ENCODE data around the gene ASPSCR1. TPM values are rescaled to one million over a fixed set of nuclear protein-coding genes. Genes with fewer than 3 reads are reported as not detected.

The ASPSCR1 gene
- total and polyA plus RNA-seq, 9 of the 15 experiments (the other 6 are each of a cell fraction or from before 2014, with no cell fraction given), result 0.90 to 36.9 (median 11.6) TPM

DNA sequence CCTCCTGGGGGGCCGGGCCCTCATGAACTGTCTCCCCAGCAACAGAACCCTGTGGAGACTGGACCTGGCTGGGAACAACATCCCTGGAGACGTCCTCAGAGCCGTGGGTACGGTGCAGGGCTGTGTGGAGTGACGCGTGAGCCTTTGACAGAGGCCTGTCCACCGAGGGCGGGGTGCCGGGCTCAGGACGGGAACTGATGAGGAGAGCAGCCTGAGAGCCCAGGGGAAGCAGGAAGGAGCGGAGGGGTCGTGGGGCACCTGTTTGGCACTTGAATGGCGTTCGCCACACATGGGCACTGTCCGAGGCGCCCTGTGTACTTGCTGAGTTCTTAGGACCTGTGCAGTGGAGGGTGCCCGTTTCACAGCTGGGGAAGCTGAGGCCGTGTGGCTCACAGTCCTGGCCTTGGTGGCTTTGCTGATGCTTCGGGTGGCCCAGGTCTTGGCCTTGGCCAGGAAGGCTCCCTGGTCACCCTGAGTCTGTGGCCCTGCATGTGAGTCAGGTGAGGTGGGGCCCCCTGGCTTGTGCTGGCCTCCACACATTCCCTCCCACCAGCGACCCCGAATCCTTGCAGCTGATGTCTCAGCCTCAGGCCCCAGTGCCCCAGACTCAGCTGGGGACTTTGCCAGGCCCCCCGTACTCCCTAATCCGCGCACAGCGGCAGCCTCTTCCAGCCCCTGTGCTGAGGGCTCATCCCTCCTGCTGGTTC lies 48.1 kb downstream of the ASPSCR1 start (continued):
- TF ChIP-seq, protein P1, sequence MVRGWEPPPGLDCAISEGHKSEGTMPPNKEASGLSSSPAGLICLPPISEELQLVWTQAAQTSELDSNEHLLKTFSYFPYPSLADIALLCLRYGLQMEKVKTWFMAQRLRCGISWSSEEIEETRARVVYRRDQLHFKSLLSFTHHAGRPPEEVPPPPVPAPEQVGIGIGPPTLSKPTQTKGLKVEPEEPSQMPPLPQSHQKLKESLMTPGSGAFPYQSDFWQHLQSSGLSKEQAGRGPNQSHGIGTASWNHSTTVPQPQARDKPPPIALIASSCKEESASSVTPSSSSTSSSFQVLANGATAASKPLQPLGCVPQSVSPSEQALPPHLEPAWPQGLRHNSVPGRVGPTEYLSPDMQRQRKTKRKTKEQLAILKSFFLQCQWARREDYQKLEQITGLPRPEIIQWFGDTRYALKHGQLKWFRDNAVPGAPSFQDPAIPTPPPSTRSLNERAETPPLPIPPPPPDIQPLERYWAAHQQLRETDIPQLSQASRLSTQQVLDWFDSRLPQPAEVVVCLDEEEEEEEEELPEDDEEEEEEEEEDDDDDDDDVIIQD (CRISPR knock-in tag; IDR thresholded peaks at IDR 0.05), result no peak
- TF ChIP-seq ZNF76 (CRISPR knock-in tag; IDR thresholded peaks at IDR 0.05; ENCODE audit: borderline replicate concordance), result no peak
- no peak for TF ChIP-seq TAF7 (tag; IDR thresholded peaks at IDR 0.05)
- TF ChIP-seq, protein P2, sequence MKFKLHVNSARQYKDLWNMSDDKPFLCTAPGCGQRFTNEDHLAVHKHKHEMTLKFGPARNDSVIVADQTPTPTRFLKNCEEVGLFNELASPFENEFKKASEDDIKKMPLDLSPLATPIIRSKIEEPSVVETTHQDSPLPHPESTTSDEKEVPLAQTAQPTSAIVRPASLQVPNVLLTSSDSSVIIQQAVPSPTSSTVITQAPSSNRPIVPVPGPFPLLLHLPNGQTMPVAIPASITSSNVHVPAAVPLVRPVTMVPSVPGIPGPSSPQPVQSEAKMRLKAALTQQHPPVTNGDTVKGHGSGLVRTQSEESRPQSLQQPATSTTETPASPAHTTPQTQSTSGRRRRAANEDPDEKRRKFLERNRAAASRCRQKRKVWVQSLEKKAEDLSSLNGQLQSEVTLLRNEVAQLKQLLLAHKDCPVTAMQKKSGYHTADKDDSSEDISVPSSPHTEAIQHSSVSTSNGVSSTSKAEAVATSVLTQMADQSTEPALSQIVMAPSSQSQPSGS (CRISPR knock-in tag; IDR thresholded peaks at IDR 0.05), result no peak
- no peak for TF ChIP-seq HCFC1 (IDR thresholded peaks at IDR 0.05; ENCODE audit: low read depth, low read length)
- no peak for TF ChIP-seq BRD9 (IDR thresholded peaks at IDR 0.05; ENCODE audit: low read depth, partially characterized antibody)
- no peak for TF ChIP-seq SMARCE1 (IDR thresholded peaks at IDR 0.05)

DNA sequence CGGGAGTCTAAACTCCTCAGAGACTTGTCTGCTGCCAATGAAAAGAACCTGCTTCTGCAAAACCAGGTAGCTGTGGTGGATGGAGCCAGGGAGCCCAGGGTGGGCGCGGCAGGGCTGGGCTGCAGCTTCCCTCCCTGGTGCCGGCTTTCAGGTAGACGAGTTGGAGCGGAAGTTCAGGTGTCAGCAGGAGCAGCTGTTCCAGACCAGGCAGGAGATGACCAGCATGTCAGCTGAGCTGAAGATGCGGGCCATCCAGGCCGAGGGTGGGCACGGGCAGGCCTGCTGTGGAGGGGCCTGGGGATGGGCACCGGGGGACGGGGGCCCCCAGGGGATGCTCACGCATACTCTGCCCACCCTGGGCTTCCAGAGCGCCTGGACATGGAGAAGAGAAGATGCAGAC lies 50.8 kb downstream of the ASPSCR1 start:
- ChIA-PET CTCF (ENCODE audit: low intra/inter-chr PET ratio) (no interaction called here), POLR2A (interaction anchor here (0.6 to 2.0 kb wide), 3 partner anchors 9 to 159 kb away, joined by 3 to 6 read pairs (median 3); partner anchors contain the start of gene DCXR)
- peaks cover 22% of the 10 kb centered on the region for H3K79me2 ChIP-seq (ENCODE audit: control insufficient read depth, insufficient read depth, low read length)
- no peak overlapping the region for H3K27ac ChIP-seq (ENCODE audit: extremely low read depth, low read depth, low read length)
- peaks cover 8 to 90% of the 10 kb centered on the region in 2 experiments for H3K4me1 ChIP-seq (replicated peaks in 1 of 2; ENCODE audit: control insufficient read depth in 2 of 2, insufficient read depth in 2 of 2, low read length in 2 of 2)
- H2AFZ ChIP-seq (ENCODE audit: low read depth, low read length), result no peak overlapping the region
- H3K9me3 ChIP-seq (replicated peaks; ENCODE audit: control insufficient read depth, insufficient read depth, low read depth, low read length), result no peaks in the 10 kb centered on the region
- no peak overlapping the region for H3K4me2 ChIP-seq (ENCODE audit: insufficient read depth, low read length)
- WGBS (ENCODE audit: insufficient coverage, low coverage, missing lambda C conversion rate), result 88% methylated on average over 8 of the region's 13 CpGs
- H3K9ac ChIP-seq (ENCODE audit: insufficient read depth in 1 of 2, low read depth in 2 of 2, low read length in 2 of 2), result no peak overlapping the region
- peaks cover 6% of the 10 kb centered on the region; the same call in 1 of the 3 replicates for H3K36me3 ChIP-seq (ENCODE audit: control insufficient read depth, insufficient read depth, low read length)
- no peak for ATAC-seq
- DNase-seq (ENCODE audit: extremely low read depth in 1 of 4, low spot score in 3 of 4), result no peak
- no peaks in the 10 kb centered on the region for H4K20me1 ChIP-seq (replicated peaks; ENCODE audit: control insufficient read depth, insufficient read depth, low read length)
- intact Hi-C loops (cut with micrococcal nuclease), result no loop called here
- H3K27me3 ChIP-seq (ENCODE audit: control insufficient read depth in 2 of 2, insufficient read depth in 2 of 2, low read length in 2 of 2), result no peaks in the 10 kb centered on the region
- in situ Hi-C loops (cut with MboI), result no loop called here
- FAIRE-seq, result no peak
- BruUV-seq (replicated peaks), result no TSS peak
- no peaks in the 10 kb centered on the region for H3K9me1 ChIP-seq (ENCODE audit: control insufficient read depth, insufficient read depth, low read length)
- no peak overlapping the region for H3K4me3 ChIP-seq
- TF ChIP-seq MCM5 (IDR thresholded peaks at IDR 0.05; ENCODE audit: low read depth) (no peak), ZNF143 (CRISPR knock-in tag; IDR thresholded peaks at IDR 0.05) (no peak), CREB1 (IDR thresholded peaks at IDR 0.05) (no peak), CREB1 (CRISPR knock-in tag; IDR thresholded peaks at IDR 0.05) (no peak), IFI16 (CRISPR knock-in tag; IDR thresholded peaks at IDR 0.05) (no peak)
- TF ChIP-seq, protein P3, sequence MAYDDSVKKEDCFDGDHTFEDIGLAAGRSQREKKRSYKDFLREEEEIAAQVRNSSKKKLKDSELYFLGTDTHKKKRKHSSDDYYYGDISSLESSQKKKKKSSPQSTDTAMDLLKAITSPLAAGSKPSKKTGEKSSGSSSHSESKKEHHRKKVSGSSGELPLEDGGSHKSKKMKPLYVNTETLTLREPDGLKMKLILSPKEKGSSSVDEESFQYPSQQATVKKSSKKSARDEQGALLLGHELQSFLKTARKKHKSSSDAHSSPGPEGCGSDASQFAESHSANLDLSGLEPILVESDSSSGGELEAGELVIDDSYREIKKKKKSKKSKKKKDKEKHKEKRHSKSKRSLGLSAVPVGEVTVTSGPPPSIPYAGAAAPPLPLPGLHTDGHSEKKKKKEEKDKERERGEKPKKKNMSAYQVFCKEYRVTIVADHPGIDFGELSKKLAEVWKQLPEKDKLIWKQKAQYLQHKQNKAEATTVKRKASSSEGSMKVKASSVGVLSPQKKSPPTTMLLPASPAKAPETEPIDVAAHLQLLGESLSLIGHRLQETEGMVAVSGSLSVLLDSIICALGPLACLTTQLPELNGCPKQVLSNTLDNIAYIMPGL (CRISPR knock-in tag; IDR thresholded peaks at IDR 0.05), result no peak
- TF ChIP-seq, protein P4, sequence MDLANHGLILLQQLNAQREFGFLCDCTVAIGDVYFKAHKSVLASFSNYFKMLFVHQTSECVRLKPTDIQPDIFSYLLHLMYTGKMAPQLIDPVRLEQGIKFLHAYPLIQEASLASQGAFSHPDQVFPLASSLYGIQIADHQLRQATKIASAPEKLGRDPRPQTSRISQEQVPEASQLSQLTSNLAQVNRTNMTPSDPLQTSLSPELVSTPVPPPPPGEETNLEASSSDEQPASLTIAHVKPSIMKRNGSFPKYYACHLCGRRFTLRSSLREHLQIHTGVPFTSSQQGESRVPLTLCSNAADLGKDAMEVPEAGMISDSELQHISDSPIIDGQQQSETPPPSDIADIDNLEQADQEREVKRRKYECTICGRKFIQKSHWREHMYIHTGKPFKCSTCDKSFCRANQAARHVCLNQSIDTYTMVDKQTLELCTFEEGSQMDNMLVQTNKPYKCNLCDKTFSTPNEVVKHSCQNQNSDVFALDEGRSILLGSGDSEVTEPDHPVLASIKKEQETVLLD (IDR thresholded peaks at IDR 0.05), result no peak

Measured in K562 (cell line).